ENCODE data around the gene CT47C1.

DNA sequence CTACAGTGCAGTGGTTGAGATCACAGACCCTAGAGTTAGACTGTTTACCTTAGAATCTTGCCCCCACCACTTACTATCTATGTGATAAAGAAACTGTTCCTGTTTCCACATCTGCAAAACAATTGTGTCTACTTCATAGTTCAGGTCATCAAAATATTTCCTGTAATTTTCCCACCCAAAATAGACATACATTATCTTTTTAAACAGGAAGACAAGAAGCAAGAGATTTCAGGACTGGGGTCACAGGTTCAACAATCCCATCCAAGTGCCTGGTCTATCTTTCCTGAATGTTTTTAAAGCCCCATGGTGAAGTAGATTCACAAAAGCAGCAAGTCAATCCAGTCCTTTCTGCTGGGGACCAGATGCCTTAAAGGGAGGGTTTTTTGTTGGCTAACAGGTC is 41.8 kb upstream of the CT47C1 start:
- TF ChIP-seq LEF1 (IDR thresholded peaks at IDR 0.05; ENCODE audit: borderline replicate concordance): no peak
- TF ChIP-seq FOXK2 (IDR thresholded peaks at IDR 0.05): no peak
- TF ChIP-seq ARNT (IDR thresholded peaks at IDR 0.05): no peak
- TF ChIP-seq ZNF384 (IDR thresholded peaks at IDR 0.05): no peak

All from HEK293T (cell line).